IPS-20b (cell line): ENCODE results near the gene STUM.

Experiments used
- H3K27ac ChIP-seq: one replicate; pipeline ENCODE4 v1.5.1; 2013; ENCODE audit warnings: low read length
- H3K27me3 ChIP-seq: 2 replicates; pipeline ENCODE4 v1.6.1; 2013; ENCODE audit warnings: mild to moderate bottlenecking, low read length, inconsistent platforms; ENCODE audit not compliant: insufficient read depth
- H3K36me3 ChIP-seq: 2 replicates; pipeline ENCODE4 v1.6.1; 2013; ENCODE audit warnings: low read depth, mild to moderate bottlenecking, inconsistent platforms, low read length, moderate library complexity; ENCODE audit not compliant: insufficient read depth
- H3K4me1 ChIP-seq: 2 replicates; pipeline ENCODE4 v1.6.1; 2013; ENCODE audit warnings: mild to moderate bottlenecking, control low read depth, inconsistent platforms, low read length, moderate library complexity; ENCODE audit not compliant: insufficient read depth
- H3K4me3 ChIP-seq: 2 replicates; pipeline ENCODE4 v1.5.1; 2013; ENCODE audit warnings: mild to moderate bottlenecking, low read length, inconsistent platforms
- H3K9ac ChIP-seq: 2 replicates; pipeline ENCODE4 v1.6.1; 2013; ENCODE audit warnings: low read depth, mild to moderate bottlenecking, inconsistent platforms, low read length, moderate library complexity
- H3K9me3 ChIP-seq: 2 replicates; pipeline ENCODE4 v1.6.1; 2013; ENCODE audit warnings: mild to moderate bottlenecking, low read depth, low read length, inconsistent platforms; ENCODE audit not compliant: insufficient read depth

The STUM gene

DNA sequence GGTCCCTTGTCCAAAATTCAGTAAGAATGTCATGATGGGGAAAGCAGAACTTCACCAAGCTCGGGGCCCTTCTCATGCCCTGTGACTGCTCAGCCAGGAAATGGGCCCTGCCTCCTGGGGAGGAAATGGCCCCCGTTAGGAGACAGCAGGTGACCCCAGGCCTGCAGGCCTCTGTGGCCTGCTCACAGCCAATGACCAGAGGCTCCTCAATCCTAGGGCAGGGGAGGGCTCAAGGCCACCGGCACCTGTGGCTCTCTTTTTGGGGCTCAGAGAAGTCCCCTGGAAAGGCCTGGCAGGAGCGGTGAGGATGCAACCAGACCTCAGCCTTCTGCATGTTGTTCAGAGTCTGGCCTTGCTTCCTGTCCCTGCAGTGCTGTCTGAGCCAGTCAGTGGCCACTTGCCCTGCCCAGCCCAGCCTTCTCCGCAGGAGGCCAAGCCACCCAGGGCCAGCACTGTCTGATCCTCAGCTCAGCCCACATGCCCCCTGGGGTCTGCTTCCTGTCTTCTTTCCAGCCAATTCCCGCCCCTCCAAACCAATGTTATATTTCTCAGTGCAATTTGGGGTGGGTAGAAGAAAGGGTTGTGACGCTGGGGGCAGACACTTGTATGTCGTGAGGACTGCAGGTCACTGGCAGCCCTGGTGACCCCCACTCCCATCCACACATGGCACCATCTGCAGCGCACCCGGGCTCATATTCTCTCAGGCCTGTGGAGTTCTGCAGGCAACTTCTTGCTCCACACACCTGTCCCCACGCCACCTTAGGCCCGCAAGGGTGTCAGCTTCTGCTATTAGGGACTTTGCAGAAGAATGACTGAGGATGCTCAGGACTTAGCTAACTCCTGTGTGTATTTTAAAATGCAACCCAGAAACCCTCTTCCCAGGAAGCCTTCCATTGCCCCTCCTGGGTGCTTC lies 106.9 kb downstream of the STUM start:
- no peak overlapping the region for H3K9ac ChIP-seq
- H3K4me3 ChIP-seq: no peak overlapping the region
- H3K27ac ChIP-seq: no peak overlapping the region
- H3K4me1 ChIP-seq: peaks cover 26% of the 10 kb centered on the region
- no peaks in the 10 kb centered on the region for H3K9me3 ChIP-seq
- no peaks in the 10 kb centered on the region for H3K36me3 ChIP-seq
- no peaks in the 10 kb centered on the region for H3K27me3 ChIP-seq

DNA sequence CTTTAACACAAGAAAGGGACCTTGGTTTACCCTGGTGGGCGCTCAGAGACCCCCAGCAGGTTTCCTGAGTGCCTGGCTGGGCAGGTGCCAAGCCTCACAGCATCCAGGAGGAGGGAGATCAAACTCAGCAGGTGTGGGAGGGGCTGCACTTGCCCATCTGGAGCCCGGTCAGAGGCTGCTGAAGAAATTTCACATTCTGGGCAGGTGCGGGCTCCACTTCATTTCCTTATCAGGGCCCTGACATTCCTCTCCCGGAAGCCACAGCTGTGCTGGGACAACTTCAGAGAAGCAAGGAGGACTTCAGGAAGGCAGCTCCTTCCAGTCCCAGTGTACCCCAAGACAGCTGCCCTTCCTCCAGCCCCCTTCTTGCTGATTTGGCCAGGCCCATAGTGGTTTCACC lies 107.6 kb downstream of the STUM start:
- Histone ChIP-seq H3K4me1 (peaks cover 26% of the 10 kb centered on the region), H3K36me3 (no peaks in the 10 kb centered on the region), H3K9me3 (no peaks in the 10 kb centered on the region), H3K9ac (no peak overlapping the region), H3K27ac (no peak overlapping the region), H3K4me3 (no peak overlapping the region), H3K27me3 (no peaks in the 10 kb centered on the region)

DNA sequence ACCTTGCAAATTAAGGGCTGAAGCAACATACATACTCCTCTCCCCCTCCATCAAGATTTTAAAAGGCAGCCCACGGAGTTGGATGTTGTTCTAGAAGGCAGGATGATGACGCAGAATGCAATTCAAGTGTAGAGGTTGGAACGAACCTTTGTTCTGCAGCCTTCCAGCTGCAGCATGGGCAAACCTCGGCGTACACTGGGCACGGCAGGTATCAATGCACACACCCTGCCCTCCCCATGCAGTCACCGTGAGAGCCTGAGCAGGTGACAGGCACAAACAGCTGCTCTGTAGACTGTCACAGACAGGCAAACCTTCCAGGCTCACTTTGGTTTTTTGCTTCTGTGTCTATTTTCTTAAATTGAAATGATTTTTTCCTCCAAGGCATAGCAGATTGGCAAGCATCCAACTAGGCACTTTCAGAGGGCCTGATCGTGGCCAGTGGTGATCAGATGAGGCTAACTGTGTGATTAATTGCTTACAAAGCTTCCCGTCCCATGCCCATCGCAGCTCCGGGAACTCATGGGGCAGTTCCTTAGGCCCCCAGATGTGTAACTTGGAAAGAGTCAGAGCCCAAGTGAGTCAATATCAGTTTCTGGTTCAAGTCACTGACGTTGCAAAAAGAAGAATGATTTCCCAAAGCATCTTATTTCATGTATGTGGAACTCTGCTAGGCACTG lies 108.2 kb downstream of the STUM start:
- no peak overlapping the region for H3K27ac ChIP-seq
- H3K36me3 ChIP-seq: no peaks in the 10 kb centered on the region
- no peak overlapping the region for H3K9ac ChIP-seq
- H3K4me3 ChIP-seq: no peak overlapping the region
- H3K4me1 ChIP-seq: peaks cover 26% of the 10 kb centered on the region
- no peaks in the 10 kb centered on the region for H3K27me3 ChIP-seq
- no peaks in the 10 kb centered on the region for H3K9me3 ChIP-seq

DNA sequence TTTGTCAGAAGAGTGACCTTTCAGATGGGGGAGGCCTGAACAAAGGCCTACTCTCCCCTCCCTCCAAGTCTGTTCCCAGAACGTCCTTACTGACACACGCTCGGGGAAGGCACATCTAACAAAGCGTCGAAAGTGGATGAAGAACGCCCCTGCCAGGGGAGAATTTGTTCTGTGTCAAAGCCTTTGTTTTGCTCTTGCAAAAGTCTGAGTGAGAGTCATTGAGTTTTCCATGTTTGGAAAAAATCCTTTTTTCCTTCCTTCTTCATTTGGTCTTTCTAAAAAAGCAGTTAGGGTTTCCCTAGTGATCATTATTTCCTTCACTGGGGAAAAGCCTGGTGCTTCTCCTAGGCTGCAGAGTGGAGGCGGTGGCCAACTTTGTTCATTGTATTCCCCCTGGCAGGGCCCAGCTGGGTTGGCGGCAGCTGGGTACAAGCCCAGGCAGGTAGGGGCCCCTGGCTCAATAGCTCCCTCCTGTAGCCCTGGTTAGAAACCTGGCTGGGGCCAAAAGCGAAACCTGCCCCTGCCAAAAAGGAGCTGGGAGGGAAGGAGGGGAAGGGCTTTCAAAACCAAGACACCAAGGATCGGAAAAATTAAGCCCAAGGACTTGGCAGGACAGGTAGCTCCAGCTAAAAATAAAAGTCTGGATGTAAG lies 109.5 kb downstream of the STUM start:
- Histone ChIP-seq H3K9me3 (no peaks in the 10 kb centered on the region), H3K4me1 (peaks cover 34% of the 10 kb centered on the region), H3K27me3 (no peaks in the 10 kb centered on the region), H3K9ac (no peak overlapping the region), H3K4me3 (no peak overlapping the region), H3K27ac (no peak overlapping the region), H3K36me3 (no peaks in the 10 kb centered on the region)

DNA sequence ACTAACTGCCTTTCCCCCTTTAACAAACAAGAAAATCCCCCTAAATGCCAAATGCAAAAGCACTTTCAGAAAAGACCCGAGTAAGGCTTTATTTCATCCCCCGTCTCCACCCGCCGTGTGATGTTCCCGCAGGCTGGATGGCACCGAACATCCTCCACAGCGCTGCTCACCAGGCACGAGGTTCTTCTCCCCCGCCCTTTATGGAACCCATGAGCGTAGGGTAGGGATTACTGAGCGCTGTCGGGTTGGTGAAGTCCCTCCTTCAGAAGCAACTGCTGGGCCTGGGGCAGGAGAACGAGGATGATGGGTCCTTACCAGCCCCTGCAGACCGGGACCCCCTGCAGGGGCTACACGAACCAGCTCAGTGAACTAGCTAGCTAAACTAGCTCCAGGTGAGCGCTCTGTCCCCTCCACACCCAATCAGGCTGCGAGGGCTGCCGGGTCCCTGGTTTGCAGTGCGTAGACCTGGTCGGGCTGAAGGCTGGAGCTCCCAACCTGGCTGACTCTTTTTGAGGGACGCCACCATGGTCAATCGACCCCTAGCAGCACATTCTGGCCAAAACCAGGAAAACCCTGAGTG lies 110.1 kb downstream of the STUM start:
- H3K4me1 ChIP-seq: peaks cover 30% of the 10 kb centered on the region
- H3K27ac ChIP-seq: no peak overlapping the region
- H3K9me3 ChIP-seq: no peaks in the 10 kb centered on the region
- H3K4me3 ChIP-seq: no peak overlapping the region
- H3K9ac ChIP-seq: no peak overlapping the region
- H3K36me3 ChIP-seq: no peaks in the 10 kb centered on the region
- H3K27me3 ChIP-seq: no peaks in the 10 kb centered on the region
